ENCODE results near the gene TNKS1BP1. TPM values are rescaled to one million over a fixed set of nuclear protein-coding genes. Genes with fewer than 3 reads are reported as not detected.

The TNKS1BP1 gene
- total and polyA plus RNA-seq, 2 of the 8 experiments (the other 6 are each of a cell fraction or from before 2014, with no cell fraction given) = 50.0 to 122 TPM

DNA sequence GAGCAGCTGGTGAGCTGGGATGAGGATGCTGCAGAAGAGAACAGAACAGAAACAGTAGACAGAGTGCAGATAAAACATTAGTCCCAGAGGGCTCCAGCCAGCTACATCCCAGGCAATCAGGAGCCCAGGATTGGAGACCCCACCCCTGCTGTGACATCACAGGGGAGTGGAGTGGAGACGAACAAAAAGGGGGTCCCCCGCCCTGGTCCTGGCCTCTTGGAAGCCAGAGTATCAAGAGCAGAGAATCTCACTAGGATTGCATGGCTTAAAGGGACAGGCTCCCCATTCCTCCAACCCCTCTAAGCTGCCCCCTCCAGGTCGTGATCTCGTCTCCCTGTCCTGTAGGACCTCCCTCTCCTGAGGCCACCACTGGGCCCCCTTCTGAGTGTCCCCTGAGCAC, 13.4 kb upstream of the TNKS1BP1 start, which contains the start of gene P2RX3:
P2RX3 (plus strand) TSS at position 211 of the 400 bp plus-strand sequence. CDS start 199 bp downstream, outside the sequence.
- H3K23ac ChIP-seq (ENCODE audit: insufficient read length) = no peak within 1 kb of the TSS
- H3K4me1 ChIP-seq (replicated peaks in 1 of 4; ENCODE audit: control insufficient read depth in 3 of 4, insufficient read depth in 4 of 4, low read length in 3 of 4) = peaks cover 6 to 12% (median 8%) of the 10 kb centered on the region in 4 experiments
- no peak within 1 kb of the TSS for H2AK5ac ChIP-seq (ENCODE audit: low read depth, low read length)
- H2AFZ ChIP-seq (ENCODE audit: low read length) = peak within 1 kb of the TSS; percentile 18; the same call in 1 of the 2 replicates
- no peak within 1 kb of the TSS for H3K56ac ChIP-seq (replicated peaks; ENCODE audit: insufficient read length, low read depth, low read length)
- H4K8ac ChIP-seq (ENCODE audit: extremely low read depth, insufficient read depth, low read length) = no peak within 1 kb of the TSS
- H2BK20ac ChIP-seq (ENCODE audit: low read length) = no peak within 1 kb of the TSS
- FAIRE-seq = no peak
- peaks cover 12 to 22% of the 10 kb centered on the region in 2 experiments for H3K79me2 ChIP-seq (ENCODE audit: control insufficient read depth in 1 of 2, insufficient read depth in 2 of 2, low read length in 2 of 2)
- H3K4me3 ChIP-seq (ENCODE audit: extremely low read depth in 1 of 4, insufficient read depth in 2 of 4, low read depth in 3 of 4, low read length in 4 of 4) = no peak within 1 kb of the TSS
- H3K14ac ChIP-seq (ENCODE audit: insufficient read length) = no peak within 1 kb of the TSS
- peaks cover 6% of the 10 kb centered on the region for H3K79me1 ChIP-seq (ENCODE audit: low read depth, low read length)
- H3K36me3 ChIP-seq (ENCODE audit: control insufficient read depth in 2 of 4, insufficient read depth in 4 of 4, low read length in 3 of 4) = peaks cover 4 to 14% (median 9%) of the 10 kb centered on the region in 4 experiments
- H2BK12ac ChIP-seq (ENCODE audit: low read depth, low read length) = no peak within 1 kb of the TSS; the same call in 1 of the 2 replicates
- H4K91ac ChIP-seq (replicated peaks; ENCODE audit: insufficient read length, low read length) = no peak within 1 kb of the TSS
- H4K20me1 ChIP-seq (replicated peaks in 1 of 2; ENCODE audit: control insufficient read depth in 1 of 2, insufficient read depth in 2 of 2, low read length in 2 of 2) = no peaks in the 10 kb centered on the region
- ChIA-PET CTCF (ENCODE audit: partially characterized antibody) (interaction anchor here (1.0 to 4.4 kb wide), 13 partner anchors 9 to 497 kb away, joined by 3 to 20 read pairs (median 4); partner anchors contain the start of genes RTN4RL2 and TNKS1BP1), POLR2A (ENCODE audit: partially characterized antibody) (interaction anchor here (0.6 to 45.7 kb wide), 3 partner anchors 31 to 272 kb away, joined by 4 to 1279 read pairs (median 4); partner anchors contain the start of gene TNKS1BP1)
- WGBS, 2 experiments (ENCODE audit: extremely low coverage in 1 of 2, insufficient coverage in 1 of 2, insufficient read length in 1 of 2, insufficient replicate concordance in 2 of 2, low coverage in 1 of 2, low lambda C conversion rate in 2 of 2, missing lambda C conversion rate in 1 of 2) = 65% methylated on average over 4 of the region's 4 CpGs; no CpG with 5 or more reads in 1 of the 2 experiments
- H3K27ac ChIP-seq (ENCODE audit: low read depth, low read length) = no peak within 1 kb of the TSS
- H3K27me3 ChIP-seq (replicated peaks in 1 of 4; ENCODE audit: control insufficient read depth in 3 of 4, extremely low read depth in 1 of 4, insufficient read depth in 3 of 4, low read length in 3 of 4) = peaks cover 0 to 5% (median 2%) of the 10 kb centered on the region in 4 experiments; a peak in 3 of 7 replicates
- H2BK15ac ChIP-seq (ENCODE audit: low read length) = 0 out of 2 replicates have a peak within 1 kb of the TSS, but pooled peaks have one; percentile 24
- peaks cover 4% of the 10 kb centered on the region for H3K23me2 ChIP-seq (ENCODE audit: low read depth, low read length)
- H2BK5ac ChIP-seq (ENCODE audit: low read depth, low read length) = no peak within 1 kb of the TSS; the same call in 1 of the 2 replicates
- no peak within 1 kb of the TSS for H3K9ac ChIP-seq (replicated peaks in 1 of 4; ENCODE audit: extremely low read depth in 1 of 4, low read depth in 3 of 4, low read length in 3 of 4)
- H4K5ac ChIP-seq (ENCODE audit: insufficient read length, low read depth, low read length) = no peak within 1 kb of the TSS
- no peak within 1 kb of the TSS for H3K4me2 ChIP-seq (ENCODE audit: insufficient read depth in 1 of 2, low read depth in 2 of 2, low read length in 2 of 2)
- no peak for DNase-seq (ENCODE audit: low read depth in 1 of 2, low spot score in 2 of 2)
- H3K4ac ChIP-seq (replicated peaks; ENCODE audit: insufficient read length, low read depth, low read length) = no peak within 1 kb of the TSS
- no peak within 1 kb of the TSS for H2BK120ac ChIP-seq (replicated peaks; ENCODE audit: low read depth, low read length)
- no peaks in the 10 kb centered on the region for H3K9me3 ChIP-seq (ENCODE audit: insufficient read depth in 2 of 2, low read depth in 1 of 2, low read length in 1 of 2)
- no peak within 1 kb of the TSS for H3K18ac ChIP-seq (ENCODE audit: extremely low read depth, low read length)
- TF ChIP-seq E2F6 (IDR thresholded peaks at IDR 0.05) = no peak
- no peak for TF ChIP-seq HDAC6 (IDR thresholded peaks at IDR 0.05; ENCODE audit: low read depth, low read length)
- TF ChIP-seq SAP30 (IDR thresholded peaks at IDR 0.05; ENCODE audit: insufficient read depth, insufficient replicate concordance, low read length) = no peak
- TF ChIP-seq ATF3 (IDR thresholded peaks at IDR 0.05; ENCODE audit: insufficient read depth, low read depth, low read length) = no peak
- no peak for TF ChIP-seq JUN (IDR thresholded peaks at IDR 0.05; ENCODE audit: low read depth, low read length)
- TF ChIP-seq ZNF274 (IDR thresholded peaks at IDR 0.05; ENCODE audit: borderline replicate concordance, extremely low read depth, low read length) = no peak
- no peak for TF ChIP-seq POLR2A (IDR thresholded peaks at IDR 0.05; ENCODE audit: control extremely low read depth in 1 of 2, low read depth in 2 of 2, low read length in 2 of 2)
- no peak for TF ChIP-seq JUND (IDR thresholded peaks at IDR 0.05; ENCODE audit: low read length)
- TF ChIP-seq SIN3A (conservative IDR thresholded peaks at IDR 0.05 in 1 of 2, IDR thresholded peaks at IDR 0.05 in 1 of 2; ENCODE audit: low read depth in 1 of 2, low read length in 2 of 2) = no peak
- TF ChIP-seq FOSL1 (IDR thresholded peaks at IDR 0.05; ENCODE audit: insufficient read depth, low read depth, low read length) = no peak
- no peak for TF ChIP-seq ASH2L (IDR thresholded peaks at IDR 0.05; ENCODE audit: low read length)
- no peak for TF ChIP-seq CREB1 (IDR thresholded peaks at IDR 0.05)
- TF ChIP-seq SP4 (IDR thresholded peaks at IDR 0.05; ENCODE audit: low read length) = no peak
